Measurements from ENCODE around the gene PGAM5. TPM values are rescaled to one million over a fixed set of nuclear protein-coding genes. Genes with fewer than 3 reads are reported as not detected.
"Not testable (repeated sequence)": the region's sequence is repeated elsewhere in the genome, so short reads cannot be mapped to it uniquely, and the experiment has no call there.

Gene PGAM5
- total RNA-seq, 6 donors from 2014 or later = 16.8 to 38.6 (median 23.3) TPM

DNA sequence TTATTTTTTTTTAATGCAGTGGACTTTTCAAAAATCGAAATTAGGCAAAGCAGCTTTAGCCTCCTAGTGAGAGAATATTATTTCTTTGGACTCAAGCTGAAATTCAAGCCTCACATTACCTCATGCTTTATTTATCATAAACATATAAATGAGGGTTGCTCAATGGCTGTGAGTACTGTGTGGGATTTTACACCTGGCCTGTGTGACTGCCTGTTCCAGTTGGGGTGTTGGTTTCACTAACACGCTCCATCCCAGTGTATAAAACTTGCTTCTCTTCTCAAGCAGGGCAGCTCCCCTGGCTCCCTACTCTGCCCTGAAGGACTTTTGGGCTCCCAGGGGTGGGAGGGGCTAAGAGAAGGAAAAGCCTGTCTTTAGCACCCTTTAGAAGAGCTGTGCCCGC lies 36.0 kb downstream of the PGAM5 start:
- DNase-seq = no peak
- Histone ChIP-seq H3K4me1 (no peaks in the 10 kb centered on the region), H3K9me3 (no peaks in the 10 kb centered on the region), H3K36me3 (peaks cover 57 to 100% (median 90%) of the 10 kb centered on the region in 4 donors), H3K27ac (no peak overlapping the region), H3K4me3 (no peak overlapping the region), H3K27me3 (no peaks in the 10 kb centered on the region)
- no peak for TF ChIP-seq CTCF (IDR thresholded peaks at IDR 0.05)
- no peak for TF ChIP-seq POLR2A (IDR thresholded peaks at IDR 0.05)
- no peak for TF ChIP-seq EP300 (IDR thresholded peaks at IDR 0.05)
- TF ChIP-seq POLR2AphosphoS5 (IDR thresholded peaks at IDR 0.05) = no peak
- ATAC-seq (ENCODE audit: low FRiP score in 2 of 2) = no peak
- 89 to 91% methylated on average over 3 of the region's 3 CpGs for WGBS, 2 donors

- no peak for TF ChIP-seq POLR2A (IDR thresholded peaks at IDR 0.05)
- no peak for TF ChIP-seq CTCF (IDR thresholded peaks at IDR 0.05)
- TF ChIP-seq POLR2AphosphoS5 (IDR thresholded peaks at IDR 0.05) = no peak
- TF ChIP-seq EP300 (IDR thresholded peaks at IDR 0.05) = no peak
- DNase-seq = no peak
These were observed 36.8 kb downstream of the PGAM5 start for GRCh38 chr12:132747395-132747794.

GRCh38 chr12:132747896-132748295 lies 37.3 kb downstream of the PGAM5 start:
- H3K9me3 ChIP-seq = no peaks in the 10 kb centered on the region
- DNase-seq (no peak), ATAC-seq (ENCODE audit: low FRiP score in 2 of 2) (no peak)
- no peak overlapping the region for H3K27ac ChIP-seq
- no peak overlapping the region for H3K4me3 ChIP-seq
- 95 to 97% methylated on average over 22 of the region's 22 CpGs for WGBS, 2 donors
- no peaks in the 10 kb centered on the region for H3K4me1 ChIP-seq
- H3K27me3 ChIP-seq = no peaks in the 10 kb centered on the region
- peaks cover 51 to 100% (median 86%) of the 10 kb centered on the region in 4 donors for H3K36me3 ChIP-seq
- TF ChIP-seq CTCF (IDR thresholded peaks at IDR 0.05) = no peak
- TF ChIP-seq EP300 (IDR thresholded peaks at IDR 0.05) = no peak
- TF ChIP-seq POLR2A (IDR thresholded peaks at IDR 0.05) = no peak
- no peak for TF ChIP-seq POLR2AphosphoS5 (IDR thresholded peaks at IDR 0.05)

More at GRCh38 chr12:132747395-132747794, 36.8 kb downstream of the PGAM5 start:
- peaks cover 53 to 100% (median 87%) of the 10 kb centered on the region in 4 donors for H3K36me3 ChIP-seq
- H3K4me3 ChIP-seq = no peak overlapping the region
- H3K27ac ChIP-seq = no peak overlapping the region
- H3K4me1 ChIP-seq = no peaks in the 10 kb centered on the region
- no peaks in the 10 kb centered on the region for H3K9me3 ChIP-seq
- WGBS, 2 donors = 94 to 98% methylated on average over 8 to 11 of the region's 11 CpGs
- ATAC-seq (ENCODE audit: low FRiP score in 2 of 2) = no peak
- H3K27me3 ChIP-seq = no peaks in the 10 kb centered on the region

DNA sequence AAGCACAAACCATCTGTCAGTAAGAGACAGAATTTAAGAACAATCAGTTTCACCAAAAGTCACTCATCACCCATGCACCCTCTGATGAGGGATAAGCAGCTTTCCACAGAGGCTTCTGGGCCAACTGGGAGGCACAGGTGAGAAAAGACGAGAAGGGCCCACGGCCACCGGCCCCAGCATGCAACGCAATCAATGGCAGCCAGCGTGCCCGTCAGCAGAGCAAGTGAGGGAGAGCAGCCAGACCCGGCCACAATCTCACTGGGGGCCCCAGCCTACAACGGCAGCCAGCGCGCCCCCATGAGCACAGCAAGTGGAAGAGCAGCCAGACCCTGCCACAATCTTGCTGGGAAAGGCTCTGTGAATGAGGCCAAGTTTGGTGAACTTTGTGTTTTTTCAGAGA lies 37.7 kb downstream of the PGAM5 start:
- Histone ChIP-seq H3K36me3 (peaks cover 53 to 100% (median 87%) of the 10 kb centered on the region in 4 donors), H3K9me3 (no peaks in the 10 kb centered on the region), H3K27ac (no peak overlapping the region), H3K27me3 (no peaks in the 10 kb centered on the region), H3K4me3 (no peak overlapping the region), H3K4me1 (no peaks in the 10 kb centered on the region)
- TF ChIP-seq POLR2AphosphoS5 (IDR thresholded peaks at IDR 0.05) (no peak), CTCF (IDR thresholded peaks at IDR 0.05) (no peak), EP300 (IDR thresholded peaks at IDR 0.05) (no peak), POLR2A (IDR thresholded peaks at IDR 0.05) (no peak)
- ATAC-seq (ENCODE audit: low FRiP score in 2 of 2) = no peak
- no peak for DNase-seq
- 89 to 90% methylated on average over 6 to 10 of the region's 10 CpGs for WGBS, 2 donors

GRCh38 chr12:132753670-132754069 lies 43.0 kb downstream of the PGAM5 start:
- DNase-seq; H3K27ac ChIP-seq; H3K9me3 ChIP-seq; H3K4me1 ChIP-seq; H3K27me3 ChIP-seq; ATAC-seq (ENCODE audit: low FRiP score in 2 of 2); H3K4me3 ChIP-seq: not testable (repeated sequence)
- H3K36me3 ChIP-seq = peaks cover 36 to 83% (median 72%) of the 10 kb centered on the region in 4 donors
- 94 to 95% methylated on average over 7 of the region's 7 CpGs for WGBS, 2 donors
